ENCODE results near the gene CYB561D1. TPM values are rescaled to one million over a fixed set of nuclear protein-coding genes. Genes with fewer than 3 reads are reported as not detected.
"Not testable (repeated sequence)": the region's sequence is repeated elsewhere in the genome, so short reads cannot be mapped to it uniquely, and the experiment has no call there.

Gene CYB561D1
- total RNA-seq, 2 donors from 2014 or later, result 6.2 to 6.9 TPM

GRCh38 chr1:109468061-109468460 is 25.8 kb upstream of the CYB561D1 start:
- intact Hi-C loops (cut with DNase I), result no loop called here
- WGBS, 2 donors, result 86 to 88% methylated on average over 1 of the region's 1 CpG
- Histone ChIP-seq H3K36me3 (replicated peaks in 1 of 2; ENCODE audit: insufficient read depth in 1 of 2, low read depth in 2 of 2) (no peaks in the 10 kb centered on the region), H3K9me3 (no peaks in the 10 kb centered on the region), H3K4me3 (no peak overlapping the region), H3K27me3 (no peaks in the 10 kb centered on the region), H3K27ac (no peak overlapping the region), H3K4me1 (peaks cover 19% of the 10 kb centered on the region)
- TF ChIP-seq POLR2A (IDR thresholded peaks at IDR 0.05) (no peak), CTCF (IDR thresholded peaks at IDR 0.05) (no peak)
- ATAC-seq, result no peak
- no peak for DNase-seq

DNA sequence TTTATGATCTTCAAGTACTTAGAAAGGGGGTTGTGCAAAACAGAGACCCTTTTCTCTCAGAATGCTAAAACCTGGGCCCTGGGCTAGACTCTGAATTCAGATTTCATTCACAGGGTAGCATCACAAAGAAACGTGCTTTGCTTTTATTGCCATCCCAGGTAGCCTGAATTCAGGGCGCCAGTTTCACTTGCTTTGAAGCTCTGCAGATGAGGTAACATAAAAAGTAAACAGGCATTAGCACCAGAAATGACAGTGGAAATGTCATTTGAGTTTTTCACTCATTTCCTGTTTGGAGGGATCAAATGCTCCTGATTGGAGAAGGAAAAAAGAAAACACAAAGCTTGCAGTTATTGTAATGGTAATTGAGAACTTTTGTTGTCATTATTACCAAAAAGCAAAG is 25.0 kb upstream of the CYB561D1 start:
- DNase-seq, result no peak
- 34 to 35% methylated on average over 2 of the region's 2 CpGs for WGBS, 2 donors
- Histone ChIP-seq H3K4me1 (peaks cover 19% of the 10 kb centered on the region), H3K36me3 (replicated peaks in 1 of 2; ENCODE audit: insufficient read depth in 1 of 2, low read depth in 2 of 2) (no peaks in the 10 kb centered on the region), H3K9me3 (no peaks in the 10 kb centered on the region), H3K4me3 (no peak overlapping the region), H3K27me3 (no peaks in the 10 kb centered on the region), H3K27ac (no peak overlapping the region)
- ATAC-seq, result no peak
- intact Hi-C loops (cut with DNase I), result no loop called here
- TF ChIP-seq CTCF (IDR thresholded peaks at IDR 0.05) (no peak), POLR2A (IDR thresholded peaks at IDR 0.05) (no peak)

GRCh38 chr1:109470245-109470644 is 23.6 kb upstream of the CYB561D1 start:
- ATAC-seq, result no peak
- intact Hi-C loops (cut with DNase I), result no loop called here
- WGBS, 2 donors, result 64 to 71% methylated on average over 6 of the region's 6 CpGs
- Histone ChIP-seq H3K27ac (no peak overlapping the region), H3K4me3 (no peak overlapping the region), H3K36me3 (replicated peaks in 1 of 2; ENCODE audit: insufficient read depth in 1 of 2, low read depth in 2 of 2) (no peaks in the 10 kb centered on the region), H3K4me1 (peaks cover 15% of the 10 kb centered on the region), H3K9me3 (no peaks in the 10 kb centered on the region), H3K27me3 (no peaks in the 10 kb centered on the region)
- no peak for DNase-seq
- TF ChIP-seq POLR2A (IDR thresholded peaks at IDR 0.05), result no peak
- no peak for TF ChIP-seq CTCF (IDR thresholded peaks at IDR 0.05)

GRCh38 chr1:109472779-109473178 is 21.1 kb upstream of the CYB561D1 start:
- H3K4me1 ChIP-seq, result no peaks in the 10 kb centered on the region
- no peaks in the 10 kb centered on the region for H3K27me3 ChIP-seq
- no peaks in the 10 kb centered on the region for H3K36me3 ChIP-seq (replicated peaks in 1 of 2; ENCODE audit: insufficient read depth in 1 of 2, low read depth in 2 of 2)
- no peak overlapping the region for H3K4me3 ChIP-seq
- TF ChIP-seq POLR2A (IDR thresholded peaks at IDR 0.05), result no peak
- no peak for TF ChIP-seq CTCF (IDR thresholded peaks at IDR 0.05)
- intact Hi-C loops (cut with DNase I), result no loop called here
- DNase-seq, result no peak
- 53 to 58% methylated on average over 3 of the region's 3 CpGs for WGBS, 2 donors
- no peak overlapping the region for H3K27ac ChIP-seq
- no peak for ATAC-seq
- no peaks in the 10 kb centered on the region for H3K9me3 ChIP-seq

DNA sequence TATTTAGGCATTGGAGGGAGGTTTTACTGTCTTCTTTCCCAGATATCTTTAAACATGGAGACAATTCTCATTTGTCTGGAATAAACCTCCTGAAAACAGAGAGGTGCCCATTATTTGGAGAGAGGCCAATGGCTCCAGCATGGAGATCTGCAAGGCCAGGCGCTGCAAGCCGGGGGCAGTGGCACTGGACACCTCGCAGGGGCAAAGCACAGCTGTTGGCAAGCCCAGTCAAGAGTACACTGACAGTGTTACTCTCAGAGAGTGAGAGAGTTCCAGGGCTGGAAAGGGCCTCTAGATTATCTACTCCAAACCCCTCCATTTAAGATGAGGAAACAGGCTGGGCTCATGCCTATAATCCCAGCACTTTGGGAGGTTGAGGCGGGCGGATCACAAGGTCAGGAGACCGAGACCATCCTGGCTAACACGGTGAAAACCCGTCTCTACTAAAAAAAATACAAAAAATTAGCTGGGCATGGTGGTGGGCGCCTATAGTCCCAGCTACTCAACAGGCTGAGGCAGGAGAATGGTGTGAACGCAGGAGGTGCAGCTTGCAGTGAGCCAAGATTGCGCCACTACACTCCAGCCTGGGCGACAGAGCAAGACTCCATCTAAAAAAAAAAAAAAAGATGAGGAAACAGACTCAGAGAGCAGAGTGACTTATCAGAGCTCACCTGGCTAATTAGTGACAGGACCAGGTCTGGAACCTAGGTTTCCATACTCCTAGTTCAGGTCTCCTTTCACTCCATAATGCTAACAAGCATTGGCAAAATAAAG is 20.4 kb upstream of the CYB561D1 start:
- H3K36me3 ChIP-seq (replicated peaks in 1 of 2; ENCODE audit: insufficient read depth in 1 of 2, low read depth in 2 of 2); ATAC-seq; H3K9me3 ChIP-seq; DNase-seq; H3K4me3 ChIP-seq; H3K27ac ChIP-seq; intact Hi-C loops (cut with DNase I); H3K4me1 ChIP-seq; H3K27me3 ChIP-seq: not testable (repeated sequence)
- 74 to 80% methylated on average over 9 to 12 of the region's 12 CpGs for WGBS, 2 donors

Measured in body of pancreas (tissue), 4 donors.